HG03439 (cell line): ENCODE results near the gene ADD1.
"Not testable (repeated sequence)": the region's sequence is repeated elsewhere in the genome, so short reads cannot be mapped to it uniquely, and the experiment has no call there.

Experiments used
- ATAC-seq: cut with Tn5 transposase; IDR thresholded peaks from one replicate; pipeline ENCODE4 v1.9.1; 2021; ENCODE audit warnings: mild to moderate bottlenecking, moderate library complexity; ENCODE audit not compliant: unreplicated experiment

ADD1 gene

GRCh38 chr4:2931512-2932301, 88.1 kb downstream of the ADD1 start:
- ATAC-seq = no peak

- ATAC-seq = no peak
Measured at GRCh38 chr4:2932321-2932950, 88.8 kb downstream of the ADD1 start.

GRCh38 chr4:2932951-2933565, 89.4 kb downstream of the ADD1 start:
- no peak for ATAC-seq

- ATAC-seq = no peak
Measured at GRCh38 chr4:2933566-2934076, 90.0 kb downstream of the ADD1 start.

GRCh38 chr4:2934077-2934812, 90.6 kb downstream of the ADD1 start:
- ATAC-seq = no peak

GRCh38 chr4:2934813-2935761, 91.4 kb downstream of the ADD1 start:
- peak; percentile 39 for ATAC-seq

- ATAC-seq = peak; percentile 5
Measured at GRCh38 chr4:2935762-2936743, 92.4 kb downstream of the ADD1 start.

GRCh38 chr4:2936773-2937145, 93.1 kb downstream of the ADD1 start:
- peak; percentile 23 for ATAC-seq

GRCh38 chr4:2937146-2937857, 93.7 kb downstream of the ADD1 start:
- peak; percentile 26 for ATAC-seq

GRCh38 chr4:2937986-2938385, 94.3 kb downstream of the ADD1 start:
- no peak for ATAC-seq

GRCh38 chr4:2938411-2938810, 94.8 kb downstream of the ADD1 start:
- ATAC-seq = not testable (repeated sequence)

GRCh38 chr4:2938906-2939305, 95.3 kb downstream of the ADD1 start:
- no peak for ATAC-seq

- no peak for ATAC-seq
Measured at GRCh38 chr4:2939383-2940243, 96.0 kb downstream of the ADD1 start.

GRCh38 chr4:2940267-2941137, 96.9 kb downstream of the ADD1 start:
- ATAC-seq = no peak

GRCh38 chr4:2941138-2942036, 97.7 kb downstream of the ADD1 start:
- no peak for ATAC-seq
